Heart right ventricle (tissue), 16 donors: ENCODE results near the gene DCTN2. TPM values are rescaled to one million over a fixed set of nuclear protein-coding genes. Genes with fewer than 3 reads are reported as not detected.

Experiments
- ATAC-seq, 8 donors: fragments of 200-7000 bp; cut with Tn5 transposase; one replicate each; pipeline ENCODE4 v1.9.1; 2020; ENCODE audit warnings: mild to moderate bottlenecking in 8 of 8, moderate library complexity in 8 of 8, moderate number of reproducible peaks in 1 of 8
- DNase-seq, 2 donors: peaks; one replicate each; pipeline ENCODE4 v3.0.0-alpha.2; 2020
- H3K27ac ChIP-seq, 10 donors: fragments of 200-600 bp; sonication (generic) in 2 of 10; one replicate each; pipeline versions ENCODE4 v1.5.0 to v1.8.0; 2020 to 2022; ENCODE audit warnings: mild to moderate bottlenecking in 3 of 10
- H3K27me3 ChIP-seq, 7 donors: fragments of 200-600 bp; one replicate each; pipeline ENCODE4 v1.8.0; 2021 to 2022; ENCODE audit warnings: mild to moderate bottlenecking in 2 of 7
- H3K36me3 ChIP-seq, 9 donors: fragments of 200-600 bp; sonication (generic) in 1 of 9; one replicate each; pipeline versions ENCODE4 v1.5.0 to v1.8.0; 2020 to 2022; ENCODE audit warnings: mild to moderate bottlenecking in 2 of 9
- H3K4me1 ChIP-seq, 9 donors: fragments of 200-600 bp; sonication (generic) in 1 of 9; one replicate each; pipeline versions ENCODE4 v1.5.0 to v1.8.0; 2020 to 2022; ENCODE audit warnings: mild to moderate bottlenecking in 4 of 9
- H3K4me3 ChIP-seq, 10 donors: fragments of 200-600 bp; sonication (generic) in 2 of 10; one replicate each; pipeline versions ENCODE4 v1.5.0 to v1.8.0; 2020 to 2022; ENCODE audit warnings: mild to moderate bottlenecking in 7 of 10, moderate library complexity in 2 of 10
- H3K9me3 ChIP-seq, 11 donors: fragments of 200-600 bp in 10 of 11; sonication (generic) in 2 of 11; one replicate each; pipeline versions ENCODE4 v1.5.0 to v1.8.0; 2013 to 2022; ENCODE audit warnings: mild to moderate bottlenecking in 2 of 11, control low read depth in 1 of 11, moderate library complexity in 1 of 11
- WGBS, 2 donors: extraction: QIAGEN DNeasy Blood & Tissue Kit; methylation state at CpG; one replicate each; pipeline ENCODE4 v1.1.7; 2013; ENCODE audit warnings: inconsistent platforms in 1 of 2; 5-methylcytosine and 5-hydroxymethylcytosine counted together
- intact Hi-C, 10 donors: fragments of 100-400 bp; cut with DNase I; formaldehyde crosslinking; loops; one replicate each; pipeline versions ENCODE4 v1.11.1 to v1.14.2; 2022
- polyA plus RNA-seq, 2 donors: library from polyadenylated mRNA; stranded (reverse); fragments of 200-250 nt; gene quantifications; one replicate each; pipeline ENCODE4 v1.2.3, GENCODE V29; 2013
- total RNA-seq, 10 donors: library from RNA; stranded (reverse); fragmentation: NEBNext Ultra II Directional in 3 of 10; extraction: Animal tissue kit (Norgen Biotek cat#: 25700) in 3 of 10; gene quantifications; one replicate each; pipeline versions ENCODE4 v1.2.1 to v1.2.4, GENCODE V29; 2021 to 2023
- TF ChIP-seq, protein P1 (sequence below), 9 donors: fragments of 200-600 bp; sonication (generic) in 2 of 9; IDR thresholded peaks; one replicate each; pipeline versions ENCODE4 v1.5.0 to v1.8.0; 2021 to 2022; ENCODE audit warnings: antibody characterized with exemption in 9 of 9, mild to moderate bottlenecking in 5 of 9, moderate library complexity in 1 of 9
- donor health status: Arrhythmogenic right ventricular cardiomyopathy.
- donor health status: ischemic (EF 13 %, LVEDD 7.1; RV severe dilation, severe dysfunction).
- donor health status: healthy with polysubstance abuse.
- donor health status: DM: no; HTN: yes; CAD: no.
- donor health status: DM: no; HTN: no; CAD: no.
- donor health status: ischemic (EF 25% LVEDD 6.9; RV normal size, moderate dysfunction).
- donor health status: ischemic (EF 25% LVEDD 5.7; RV mildly dilated, moderate dysfunction).
- donor health status: healthy.
- donor health status: DM: yes; HTN: yes; CAD: no.
- donor health status: Ischemic cardiomyopathy.
- donor health status: ischemic (EF 35%, LVEDD 5.7; RV mildly dilated, moderate dysfunction).
- donor health status: nonischemic (EF 11% LVEDD 7.7; RV severe dilation, severe dysfunction).
- donor health status: DM: yes; HTN: yes; CAD: no.
- donor health status: PGD.
- donor health status: ischemic (EF 29% LVEDD 5.4; RV normal size, mild dysfunction).
- donor health status: nonischemic (EF 23%, LVEDD 6.1; RV moderate dilation, normal function).

Gene DCTN2
- total and polyA plus RNA-seq, 12 donors = 45.9 to 174 (median 101) TPM

DNA sequence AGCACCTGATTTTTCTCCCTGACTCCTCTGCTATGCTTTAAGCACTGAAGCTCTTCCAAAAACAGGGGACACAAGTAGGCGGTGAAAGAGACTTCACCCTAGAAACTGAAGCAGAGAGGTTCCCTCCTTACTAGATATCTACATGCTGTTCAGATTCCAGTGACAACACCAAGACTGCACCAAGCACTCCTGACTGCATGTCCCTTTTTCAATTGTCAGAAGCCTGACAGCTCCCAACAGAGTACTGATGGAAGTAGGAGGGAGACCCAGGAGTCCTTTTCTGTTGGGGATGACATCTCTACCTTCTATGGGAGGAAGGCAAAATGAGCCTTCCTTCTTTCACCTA lies 10.4 kb downstream of the DCTN2 start:
- H3K36me3 ChIP-seq = peaks cover 0 to 99% (median 41%) of the 10 kb centered on the region in 9 donors
- no peaks in the 10 kb centered on the region for H3K4me1 ChIP-seq
- ATAC-seq (no peak), DNase-seq (no peak)
- H3K9me3 ChIP-seq = no peaks in the 10 kb centered on the region
- no peak overlapping the region for H3K4me3 ChIP-seq
- intact Hi-C loops = loop anchor here in 1 of 10 donors (5.0 kb wide), 1 partner anchor 119 kb away; no protein-coding TSS in a partner anchor
- no peaks in the 10 kb centered on the region for H3K27me3 ChIP-seq
- TF ChIP-seq, protein P1, sequence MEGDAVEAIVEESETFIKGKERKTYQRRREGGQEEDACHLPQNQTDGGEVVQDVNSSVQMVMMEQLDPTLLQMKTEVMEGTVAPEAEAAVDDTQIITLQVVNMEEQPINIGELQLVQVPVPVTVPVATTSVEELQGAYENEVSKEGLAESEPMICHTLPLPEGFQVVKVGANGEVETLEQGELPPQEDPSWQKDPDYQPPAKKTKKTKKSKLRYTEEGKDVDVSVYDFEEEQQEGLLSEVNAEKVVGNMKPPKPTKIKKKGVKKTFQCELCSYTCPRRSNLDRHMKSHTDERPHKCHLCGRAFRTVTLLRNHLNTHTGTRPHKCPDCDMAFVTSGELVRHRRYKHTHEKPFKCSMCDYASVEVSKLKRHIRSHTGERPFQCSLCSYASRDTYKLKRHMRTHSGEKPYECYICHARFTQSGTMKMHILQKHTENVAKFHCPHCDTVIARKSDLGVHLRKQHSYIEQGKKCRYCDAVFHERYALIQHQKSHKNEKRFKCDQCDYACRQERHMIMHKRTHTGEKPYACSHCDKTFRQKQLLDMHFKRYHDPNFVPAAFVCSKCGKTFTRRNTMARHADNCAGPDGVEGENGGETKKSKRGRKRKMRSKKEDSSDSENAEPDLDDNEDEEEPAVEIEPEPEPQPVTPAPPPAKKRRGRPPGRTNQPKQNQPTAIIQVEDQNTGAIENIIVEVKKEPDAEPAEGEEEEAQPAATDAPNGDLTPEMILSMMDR (IDR thresholded peaks at IDR 0.05) = no peak
- 93 to 100% methylated on average over 1 of the region's 1 CpG for WGBS, 2 donors
- H3K27ac ChIP-seq = no peak overlapping the region

DNA sequence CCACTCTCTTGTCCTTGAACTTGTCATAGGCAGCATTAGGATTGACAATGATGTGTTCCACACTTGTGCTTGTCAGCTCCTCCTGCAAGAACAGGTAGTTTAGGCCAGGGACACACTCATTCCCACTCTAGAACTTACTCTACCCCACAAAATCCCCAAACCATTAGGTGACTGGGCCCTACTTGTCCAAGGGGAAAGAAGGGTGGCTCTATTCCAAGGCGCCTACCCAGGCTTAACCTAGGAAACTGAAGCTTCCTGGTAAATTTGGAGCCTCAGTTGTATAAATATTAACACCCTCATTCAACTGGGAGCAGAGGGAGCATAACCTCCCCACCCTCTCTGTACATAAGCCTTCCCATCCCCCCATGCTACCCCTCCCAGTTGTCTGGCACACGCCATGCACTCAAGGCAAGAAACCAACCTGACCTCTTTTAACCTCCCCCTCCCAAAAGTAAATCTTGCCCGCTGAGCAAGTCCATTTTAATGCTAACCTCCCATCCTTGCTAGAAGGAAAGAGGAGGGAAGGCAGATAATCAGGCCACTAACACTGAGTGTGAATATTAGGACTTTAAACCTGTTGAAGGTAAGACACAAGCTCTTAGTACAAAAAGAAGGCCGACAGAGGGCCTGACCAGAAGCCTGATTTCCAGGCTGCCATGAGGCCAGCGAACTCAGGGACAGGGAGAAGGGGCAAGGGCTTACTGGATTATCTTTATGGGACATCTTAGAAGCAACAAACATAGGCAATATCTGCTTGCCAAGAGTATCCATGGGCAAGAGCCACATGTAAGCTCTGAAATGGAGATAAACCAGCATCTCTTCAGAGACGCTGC lies 11.0 kb downstream of the DCTN2 start:
- ATAC-seq (peak in 1 of 8 donors; percentile 13), DNase-seq (no peak)
- intact Hi-C loops = loop anchor here in 1 of 10 donors (5.0 kb wide), 1 partner anchor 119 kb away; no protein-coding TSS in a partner anchor
- Histone ChIP-seq H3K27ac (no peak overlapping the region), H3K27me3 (no peaks in the 10 kb centered on the region), H3K4me3 (no peak overlapping the region), H3K9me3 (no peaks in the 10 kb centered on the region), H3K36me3 (peaks cover 0 to 99% (median 45%) of the 10 kb centered on the region in 9 donors), H3K4me1 (no peaks in the 10 kb centered on the region)
- TF ChIP-seq, protein P1 (IDR thresholded peaks at IDR 0.05) = no peak
- WGBS, 2 donors = 79 to 85% methylated on average over 6 of the region's 6 CpGs

DNA sequence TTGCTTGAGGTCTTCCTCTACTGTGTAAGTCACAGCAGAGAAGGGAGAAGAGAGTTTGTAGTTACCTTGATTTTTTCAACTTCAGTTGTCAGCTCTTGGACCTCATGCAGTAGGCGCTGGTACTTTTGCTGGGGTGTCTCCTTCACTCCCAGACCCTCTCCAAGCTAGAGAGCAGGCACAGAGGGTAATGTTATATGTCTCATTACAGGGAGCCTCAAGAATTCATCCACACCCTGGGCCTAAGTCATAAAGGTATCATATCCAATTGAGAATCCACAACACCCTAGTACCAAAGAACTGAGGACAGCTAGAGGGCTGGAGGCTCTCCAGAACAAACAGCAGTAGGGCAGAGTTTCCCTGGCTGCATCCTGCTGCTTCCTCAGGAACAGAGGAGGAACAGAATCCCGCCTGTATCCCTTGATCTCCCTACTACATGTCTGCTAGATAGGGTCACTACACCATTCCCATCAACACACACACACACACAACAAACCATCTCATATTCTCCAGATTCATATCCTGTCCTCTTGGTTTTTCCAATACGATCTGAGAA lies 11.9 kb downstream of the DCTN2 start:
- ATAC-seq (no peak), DNase-seq (no peak)
- no peaks in the 10 kb centered on the region for H3K27me3 ChIP-seq
- TF ChIP-seq, protein P1 (IDR thresholded peaks at IDR 0.05) = no peak
- H3K27ac ChIP-seq = no peak overlapping the region
- no peak overlapping the region for H3K4me3 ChIP-seq
- no peaks in the 10 kb centered on the region for H3K4me1 ChIP-seq
- intact Hi-C loops = loop anchor here in 1 of 10 donors (5.0 kb wide), 1 partner anchor 118 kb away; no protein-coding TSS in a partner anchor
- 94 to 95% methylated on average over 3 of the region's 3 CpGs for WGBS, 2 donors
- H3K36me3 ChIP-seq = peaks cover 0 to 100% (median 54%) of the 10 kb centered on the region in 9 donors
- H3K9me3 ChIP-seq = no peaks in the 10 kb centered on the region

DNA sequence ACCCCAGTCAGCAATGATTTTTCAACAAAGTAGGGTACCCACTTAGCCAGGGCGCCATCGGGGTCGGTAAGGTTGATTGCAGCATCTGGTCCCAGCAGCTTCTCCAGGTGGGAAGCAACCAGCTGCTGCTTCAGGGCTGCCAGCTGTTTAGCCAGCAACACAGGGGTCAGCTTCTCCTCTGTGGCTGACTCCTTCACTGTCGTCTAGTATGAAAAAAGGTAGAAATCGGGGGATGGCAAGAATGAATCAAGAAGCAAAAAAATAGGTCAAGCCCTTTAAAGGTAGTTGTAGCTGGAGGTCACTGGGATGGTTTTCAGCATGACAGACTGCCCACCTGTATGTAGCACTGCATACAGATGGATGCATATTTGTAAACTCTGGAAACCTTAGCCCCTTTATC lies 12.7 kb downstream of the DCTN2 start:
- DNase-seq (no peak), ATAC-seq (no peak)
- no peak overlapping the region for H3K27ac ChIP-seq
- intact Hi-C loops = no loop called here
- H3K9me3 ChIP-seq = no peaks in the 10 kb centered on the region
- H3K4me3 ChIP-seq = no peak overlapping the region
- peaks cover 0 to 3% (median 0%) of the 10 kb centered on the region in 9 donors for H3K4me1 ChIP-seq
- H3K36me3 ChIP-seq = peaks cover 0 to 100% (median 61%) of the 10 kb centered on the region in 9 donors
- H3K27me3 ChIP-seq = no peaks in the 10 kb centered on the region
- 96 to 97% methylated on average over 5 of the region's 5 CpGs for WGBS, 2 donors
- TF ChIP-seq, protein P1 (IDR thresholded peaks at IDR 0.05) = no peak
